ENCODE data around the gene EML1. TPM values are rescaled to one million over a fixed set of nuclear protein-coding genes. Genes with fewer than 3 reads are reported as not detected.
A peak's percentile ranks its signal among the peaks of the same experiment; 100 is the strongest.

EML1 gene
- total RNA-seq, 1 experiment from 2014 or later, result 9.5 TPM

DNA sequence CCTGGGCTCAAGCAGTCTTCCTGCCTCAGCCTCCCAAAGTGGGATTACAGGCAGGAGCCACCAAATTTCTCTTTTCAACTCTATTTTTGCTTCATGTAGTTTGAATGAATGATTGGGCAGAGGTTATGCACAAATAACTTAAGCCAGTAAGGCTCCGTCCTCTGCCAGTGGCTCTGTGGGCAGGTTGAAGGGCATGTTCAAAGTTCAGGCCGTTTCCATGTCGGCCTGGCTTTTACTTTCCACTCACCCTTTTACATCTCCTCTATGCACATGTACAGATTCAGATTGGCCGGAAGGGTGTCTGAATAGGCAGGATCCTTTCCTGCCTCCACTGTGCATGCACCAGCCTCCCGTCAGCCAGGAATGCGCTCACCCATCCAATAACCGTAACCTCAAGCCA is 132.3 kb downstream of the EML1 start:
- Mint-ChIP-seq H3K4me3 (ENCODE audit: unreplicated experiment) (no peak overlapping the region), H3K27ac (ENCODE audit: low read depth, unreplicated experiment) (no peak overlapping the region), H3K9me3 (ENCODE audit: unreplicated experiment) (no peaks in the 10 kb centered on the region), H3K27me3 (ENCODE audit: insufficient read depth, unreplicated experiment) (no peaks in the 10 kb centered on the region), H3K4me1 (ENCODE audit: insufficient read depth, unreplicated experiment) (no peaks in the 10 kb centered on the region), H3K36me3 (ENCODE audit: insufficient read depth, unreplicated experiment) (peaks cover 6% of the 10 kb centered on the region)
- CTCF ChIA-PET, result no interaction called here
- BruUV-seq (replicated peaks), result no TSS peak
- POLR2A ChIA-PET, result no interaction called here
- no peak for DNase-seq (ENCODE audit: unreplicated experiment)
- TF ChIP-seq, protein P1, sequence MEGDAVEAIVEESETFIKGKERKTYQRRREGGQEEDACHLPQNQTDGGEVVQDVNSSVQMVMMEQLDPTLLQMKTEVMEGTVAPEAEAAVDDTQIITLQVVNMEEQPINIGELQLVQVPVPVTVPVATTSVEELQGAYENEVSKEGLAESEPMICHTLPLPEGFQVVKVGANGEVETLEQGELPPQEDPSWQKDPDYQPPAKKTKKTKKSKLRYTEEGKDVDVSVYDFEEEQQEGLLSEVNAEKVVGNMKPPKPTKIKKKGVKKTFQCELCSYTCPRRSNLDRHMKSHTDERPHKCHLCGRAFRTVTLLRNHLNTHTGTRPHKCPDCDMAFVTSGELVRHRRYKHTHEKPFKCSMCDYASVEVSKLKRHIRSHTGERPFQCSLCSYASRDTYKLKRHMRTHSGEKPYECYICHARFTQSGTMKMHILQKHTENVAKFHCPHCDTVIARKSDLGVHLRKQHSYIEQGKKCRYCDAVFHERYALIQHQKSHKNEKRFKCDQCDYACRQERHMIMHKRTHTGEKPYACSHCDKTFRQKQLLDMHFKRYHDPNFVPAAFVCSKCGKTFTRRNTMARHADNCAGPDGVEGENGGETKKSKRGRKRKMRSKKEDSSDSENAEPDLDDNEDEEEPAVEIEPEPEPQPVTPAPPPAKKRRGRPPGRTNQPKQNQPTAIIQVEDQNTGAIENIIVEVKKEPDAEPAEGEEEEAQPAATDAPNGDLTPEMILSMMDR (IDR thresholded peaks at IDR 0.05; ENCODE audit: unreplicated experiment), result no peak
- intact Hi-C loops (cut with micrococcal nuclease), result no loop called here

DNA sequence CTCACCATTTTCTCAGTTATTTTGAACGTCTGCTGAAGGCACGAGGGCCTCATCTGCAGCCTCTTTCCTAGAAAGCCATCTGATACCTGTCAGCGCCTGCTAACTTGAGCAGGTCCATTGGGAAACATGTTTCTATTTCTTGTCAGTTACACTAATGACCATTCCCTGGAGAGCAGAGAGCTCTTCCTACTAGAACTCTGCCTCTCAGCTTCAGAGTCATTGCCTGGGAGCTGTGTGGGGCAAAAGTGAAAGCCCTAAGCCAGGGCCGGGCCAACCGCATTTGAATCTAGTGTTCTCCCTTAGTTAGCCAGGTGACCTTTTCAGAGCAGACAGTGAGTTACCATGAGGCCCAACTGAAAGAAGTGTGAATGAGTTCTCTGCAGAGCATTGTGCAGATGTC is 135.8 kb downstream of the EML1 start:
- POLR2A ChIA-PET, result no interaction called here
- Mint-ChIP-seq H3K4me3 (ENCODE audit: unreplicated experiment) (no peak overlapping the region), H3K27ac (ENCODE audit: low read depth, unreplicated experiment) (no peak overlapping the region), H3K36me3 (ENCODE audit: insufficient read depth, unreplicated experiment) (peaks cover 6% of the 10 kb centered on the region), H3K9me3 (ENCODE audit: unreplicated experiment) (no peaks in the 10 kb centered on the region), H3K4me1 (ENCODE audit: insufficient read depth, unreplicated experiment) (no peaks in the 10 kb centered on the region), H3K27me3 (ENCODE audit: insufficient read depth, unreplicated experiment) (no peaks in the 10 kb centered on the region)
- CTCF ChIA-PET, result interaction anchor here (0.6 kb wide), 1 partner anchor 132 kb away, joined by 3 read pairs; no protein-coding TSS in a partner anchor
- TF ChIP-seq, protein P1 (IDR thresholded peaks at IDR 0.05; ENCODE audit: unreplicated experiment), result no peak
- intact Hi-C loops (cut with micrococcal nuclease), result no loop called here
- no peak for DNase-seq (ENCODE audit: unreplicated experiment)
- BruUV-seq (replicated peaks), result no TSS peak

DNA sequence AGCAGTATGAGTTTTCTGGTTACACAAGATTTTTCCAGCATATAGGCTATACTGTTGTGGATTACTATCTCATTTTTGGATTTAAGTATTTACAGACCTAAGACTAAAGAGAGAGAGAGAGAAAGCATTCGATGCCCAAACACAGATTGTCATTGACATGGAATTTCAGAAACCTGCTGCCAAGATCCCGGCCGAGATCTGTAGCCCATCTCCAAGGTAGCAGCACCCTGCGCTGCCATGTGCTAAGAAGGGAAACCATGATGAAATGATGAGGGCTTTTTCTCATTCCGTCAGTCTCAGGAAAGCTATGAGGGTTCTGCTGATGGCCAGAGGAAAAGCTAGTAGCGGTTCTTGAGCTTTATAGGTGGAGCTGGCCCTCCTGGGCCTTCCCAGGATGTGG is 136.4 kb downstream of the EML1 start:
- ChIA-PET POLR2A (no interaction called here), CTCF (no interaction called here)
- Mint-ChIP-seq H3K4me1 (ENCODE audit: insufficient read depth, unreplicated experiment) (no peaks in the 10 kb centered on the region), H3K27me3 (ENCODE audit: insufficient read depth, unreplicated experiment) (no peaks in the 10 kb centered on the region), H3K27ac (ENCODE audit: low read depth, unreplicated experiment) (no peak overlapping the region), H3K36me3 (ENCODE audit: insufficient read depth, unreplicated experiment) (peaks cover 6% of the 10 kb centered on the region), H3K9me3 (ENCODE audit: unreplicated experiment) (no peaks in the 10 kb centered on the region), H3K4me3 (ENCODE audit: unreplicated experiment) (no peak overlapping the region)
- no peak for DNase-seq (ENCODE audit: unreplicated experiment)
- no TSS peak for BruUV-seq (replicated peaks)
- intact Hi-C loops (cut with micrococcal nuclease), result no loop called here
- TF ChIP-seq, protein P1 (IDR thresholded peaks at IDR 0.05; ENCODE audit: unreplicated experiment), result no peak

DNA sequence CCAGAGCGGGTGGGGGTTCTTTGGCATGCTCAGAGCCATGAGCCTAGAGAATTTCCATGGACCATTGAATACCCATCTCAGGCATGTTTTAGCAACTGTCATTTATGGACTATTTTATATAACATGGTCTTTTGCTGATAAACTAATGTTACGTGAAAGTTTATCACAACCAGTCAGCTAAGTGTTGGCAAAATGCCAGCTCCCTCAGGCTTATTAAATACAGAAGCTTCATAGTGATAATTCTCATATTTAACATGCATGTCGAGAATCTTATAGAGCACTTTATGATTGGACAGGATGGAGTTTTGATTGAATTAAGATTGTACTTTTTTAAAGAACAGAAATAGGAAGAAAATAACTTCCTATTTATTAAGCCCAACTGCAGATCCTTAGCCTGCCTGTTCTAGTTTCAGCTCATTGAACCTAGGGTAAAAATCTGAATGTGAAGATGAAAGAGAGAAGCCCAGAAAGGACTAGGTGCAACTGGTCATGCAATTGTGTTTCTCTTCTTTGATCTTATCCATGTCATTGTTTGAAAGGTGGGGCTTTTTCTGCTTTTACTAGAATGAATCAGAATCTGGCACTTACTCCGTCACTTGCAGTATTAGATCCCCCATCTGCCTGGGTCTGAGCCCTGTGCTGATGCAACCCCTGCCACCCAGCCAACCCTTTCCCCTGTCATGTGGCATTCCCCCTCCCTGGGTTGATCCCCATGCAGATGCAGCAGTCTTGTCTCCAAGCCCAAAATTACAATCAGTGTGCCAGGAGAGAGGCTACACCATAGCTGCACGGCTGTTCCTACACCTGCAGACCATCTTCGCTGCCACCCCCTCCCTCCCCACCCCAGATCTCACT is 137.4 kb downstream of the EML1 start:
- Mint-ChIP-seq H3K36me3 (ENCODE audit: insufficient read depth, unreplicated experiment) (peaks cover 6% of the 10 kb centered on the region), H3K27ac (ENCODE audit: low read depth, unreplicated experiment) (no peak overlapping the region), H3K27me3 (ENCODE audit: insufficient read depth, unreplicated experiment) (no peaks in the 10 kb centered on the region), H3K4me1 (ENCODE audit: insufficient read depth, unreplicated experiment) (no peaks in the 10 kb centered on the region), H3K4me3 (ENCODE audit: unreplicated experiment) (no peak overlapping the region), H3K9me3 (ENCODE audit: unreplicated experiment) (no peaks in the 10 kb centered on the region)
- TF ChIP-seq, protein P1 (IDR thresholded peaks at IDR 0.05; ENCODE audit: unreplicated experiment), result no peak
- CTCF ChIA-PET, result no interaction called here
- POLR2A ChIA-PET, result no interaction called here
- intact Hi-C loops (cut with micrococcal nuclease), result no loop called here
- DNase-seq (ENCODE audit: unreplicated experiment), result peak; percentile 18
- BruUV-seq (replicated peaks), result no TSS peak

Data from MCF 10A (cell line).